Stimulated activated naive CD8-positive, alpha-beta T cell treated with anti-CD3 and anti-CD28 coated beads, Interleukin-15, amount 100 ng/mL, for 72 hours (primary cell): ENCODE measurements around the gene PLA2G12B.
"Not testable (repeated sequence)": the region's sequence is repeated elsewhere in the genome, so short reads cannot be mapped to it uniquely, and the experiment has no call there.

Source experiments
- ATAC-seq: fragments of 150-1000 bp; cut with Tn5 transposase; 2 replicates; pipeline ENCODE4 v1.10.0; 2021; ENCODE audit warnings: mild to moderate bottlenecking, moderate library complexity
- DNase-seq, 2 donors: peaks; one replicate each; pipeline ENCODE4 v3.0.0; 2021 to 2022
- H3K27ac Mint-ChIP-seq, 2 donors: one replicate each; pipeline ENCODE4 v1.8.0; 2022; ENCODE audit warnings: mild to moderate bottlenecking in 2 of 2, mixed read lengths in 2 of 2, moderate library complexity in 2 of 2
- H3K27me3 Mint-ChIP-seq: one replicate; pipeline ENCODE4 v1.8.0; 2022; ENCODE audit warnings: mixed read lengths
- H3K4me1 Mint-ChIP-seq: one replicate; pipeline ENCODE4 v1.8.0; 2022; ENCODE audit warnings: mild to moderate bottlenecking, mixed read lengths
- H3K4me3 Mint-ChIP-seq, 2 donors: one replicate each; pipeline ENCODE4 v1.8.0; 2022; ENCODE audit warnings: mild to moderate bottlenecking in 2 of 2, mixed read lengths in 2 of 2, moderate library complexity in 1 of 2
- H3K9me3 Mint-ChIP-seq, 2 donors: one replicate each; pipeline ENCODE4 v1.8.0; 2022; ENCODE audit warnings: mixed read lengths in 2 of 2

PLA2G12B gene

GRCh38 chr10:72917803-72918332, 36.7 kb downstream of the PLA2G12B start:
- not testable (repeated sequence) for DNase-seq, H3K4me3 Mint-ChIP-seq, H3K4me1 Mint-ChIP-seq, ATAC-seq, H3K27ac Mint-ChIP-seq
- Mint-ChIP-seq H3K9me3 (peaks cover 14 to 31% of the 10 kb centered on the region in 2 donors), H3K27me3 (peaks cover 32% of the 10 kb centered on the region)

GRCh38 chr10:72917201-72917600, 37.4 kb downstream of the PLA2G12B start:
- not testable (repeated sequence) for H3K4me3 Mint-ChIP-seq
- peaks cover 10 to 26% of the 10 kb centered on the region in 2 donors for H3K9me3 Mint-ChIP-seq

GRCh38 chr10:72913287-72913686, 41.3 kb downstream of the PLA2G12B start:
- H3K27me3 Mint-ChIP-seq: peaks cover 7% of the 10 kb centered on the region
- H3K27ac Mint-ChIP-seq: no peak overlapping the region
- no peaks in the 10 kb centered on the region for H3K4me1 Mint-ChIP-seq
- ATAC-seq: no peak
- no peak for DNase-seq
- H3K9me3 Mint-ChIP-seq: no peaks in the 10 kb centered on the region
- H3K4me3 Mint-ChIP-seq: no peak overlapping the region

More at GRCh38 chr10:72917201-72917600, 37.4 kb downstream of the PLA2G12B start:
- not testable (repeated sequence) for H3K27ac Mint-ChIP-seq, H3K4me1 Mint-ChIP-seq, DNase-seq, ATAC-seq
- H3K27me3 Mint-ChIP-seq: peaks cover 27% of the 10 kb centered on the region

- no peak for ATAC-seq
- H3K9me3 Mint-ChIP-seq: no peaks in the 10 kb centered on the region
- H3K27me3 Mint-ChIP-seq: peaks cover 7% of the 10 kb centered on the region
- DNase-seq: no peak
- no peak overlapping the region for H3K27ac Mint-ChIP-seq
- H3K4me3 Mint-ChIP-seq: no peak overlapping the region
- H3K4me1 Mint-ChIP-seq: no peaks in the 10 kb centered on the region
Observed at GRCh38 chr10:72912736-72913135, 41.9 kb downstream of the PLA2G12B start.

- Mint-ChIP-seq H3K4me3 (no peak overlapping the region), H3K27me3 (peaks cover 7% of the 10 kb centered on the region), H3K27ac (peak overlapping the region in 1 of 2 donors; percentile 68), H3K4me1 (no peaks in the 10 kb centered on the region), H3K9me3 (no peaks in the 10 kb centered on the region)
- ATAC-seq (no peak), DNase-seq (no peak)
Observed at GRCh38 chr10:72911758-72912157, 42.8 kb downstream of the PLA2G12B start.

- DNase-seq (no peak), ATAC-seq (no peak)
- Mint-ChIP-seq H3K27me3 (peaks cover 7% of the 10 kb centered on the region), H3K4me3 (no peak overlapping the region), H3K27ac (no peak overlapping the region), H3K4me1 (no peaks in the 10 kb centered on the region), H3K9me3 (no peaks in the 10 kb centered on the region)
Observed at GRCh38 chr10:72910705-72911104, 43.9 kb downstream of the PLA2G12B start.

- Mint-ChIP-seq H3K27ac (peak overlapping the region in 1 of 2 donors; percentile 89), H3K4me3 (no peak overlapping the region), H3K9me3 (no peaks in the 10 kb centered on the region), H3K4me1 (peaks cover 5% of the 10 kb centered on the region), H3K27me3 (peaks cover under 1% of the 10 kb centered on the region)
- DNase-seq (no peak), ATAC-seq (no peak)
Observed at GRCh38 chr10:72906446-72906845, 48.2 kb downstream of the PLA2G12B start.

- H3K27me3 Mint-ChIP-seq: no peaks in the 10 kb centered on the region
- ATAC-seq: no peak
- no peak overlapping the region for H3K27ac Mint-ChIP-seq
- DNase-seq: no peak
- no peak overlapping the region for H3K4me3 Mint-ChIP-seq
- peaks cover 5% of the 10 kb centered on the region for H3K4me1 Mint-ChIP-seq
- H3K9me3 Mint-ChIP-seq: no peaks in the 10 kb centered on the region
Observed at GRCh38 chr10:72904806-72905205, 49.8 kb downstream of the PLA2G12B start.

GRCh38 chr10:72903941-72904446, 50.6 kb downstream of the PLA2G12B start:
- H3K4me3 Mint-ChIP-seq, H3K9me3 Mint-ChIP-seq, H3K4me1 Mint-ChIP-seq, DNase-seq, H3K27me3 Mint-ChIP-seq, ATAC-seq, H3K27ac Mint-ChIP-seq: not testable (repeated sequence)

- no peak overlapping the region for H3K4me3 Mint-ChIP-seq
- no peak for DNase-seq
- H3K4me1 Mint-ChIP-seq: peaks cover 1% of the 10 kb centered on the region
- H3K27me3 Mint-ChIP-seq: peaks cover 11% of the 10 kb centered on the region
- no peak for ATAC-seq
- no peak overlapping the region for H3K27ac Mint-ChIP-seq
- no peaks in the 10 kb centered on the region for H3K9me3 Mint-ChIP-seq
Observed at GRCh38 chr10:72899545-72899944, 55.1 kb downstream of the PLA2G12B start.

GRCh38 chr10:72898616-72899015, 56.0 kb downstream of the PLA2G12B start:
- DNase-seq (no peak), ATAC-seq (no peak)
- Mint-ChIP-seq H3K27me3 (peaks cover 16% of the 10 kb centered on the region), H3K4me1 (no peaks in the 10 kb centered on the region), H3K27ac (no peak overlapping the region), H3K9me3 (no peaks in the 10 kb centered on the region), H3K4me3 (no peak overlapping the region)

- DNase-seq (no peak), ATAC-seq (no peak)
Observed at GRCh38 chr10:72895236-72895850, 59.3 kb downstream of the PLA2G12B start.

GRCh38 chr10:72893136-72893798, 61.3 kb downstream of the PLA2G12B start, which contains the start of gene OIT3:
TSS of gene OIT3 (plus strand) at chr10:72893739. CDS start at chr10:72893799, 60 bp downstream.
- no peaks in the 10 kb centered on the region for H3K9me3 Mint-ChIP-seq
- ATAC-seq (no peak), DNase-seq (no peak)
- no peak within 1 kb of the TSS for H3K4me3 Mint-ChIP-seq
- no peak within 1 kb of the TSS for H3K27ac Mint-ChIP-seq
- H3K27me3 Mint-ChIP-seq: peaks cover 16% of the 10 kb centered on the region
- H3K4me1 Mint-ChIP-seq: no peaks in the 10 kb centered on the region

More at GRCh38 chr10:72895236-72895850, 59.3 kb downstream of the PLA2G12B start:
- H3K27ac Mint-ChIP-seq: no peak overlapping the region
- H3K9me3 Mint-ChIP-seq: no peaks in the 10 kb centered on the region
- no peaks in the 10 kb centered on the region for H3K4me1 Mint-ChIP-seq
- H3K4me3 Mint-ChIP-seq: no peak overlapping the region
- H3K27me3 Mint-ChIP-seq: peaks cover 16% of the 10 kb centered on the region

- H3K9me3 Mint-ChIP-seq: no peaks in the 10 kb centered on the region
- no peak overlapping the region for H3K27ac Mint-ChIP-seq
- H3K4me1 Mint-ChIP-seq: peaks cover 16% of the 10 kb centered on the region
- H3K27me3 Mint-ChIP-seq: peaks cover 8% of the 10 kb centered on the region
- H3K4me3 Mint-ChIP-seq: no peak overlapping the region
- no peak for ATAC-seq
- no peak for DNase-seq
Observed at GRCh38 chr10:72890086-72890485, 64.5 kb downstream of the PLA2G12B start.

- no peak overlapping the region for H3K27ac Mint-ChIP-seq
- peaks cover 16% of the 10 kb centered on the region for H3K4me1 Mint-ChIP-seq
Observed at GRCh38 chr10:72889391-72889831, 65.2 kb downstream of the PLA2G12B start.

GRCh38 chr10:72888151-72888638, 66.4 kb downstream of the PLA2G12B start:
- no peak overlapping the region for H3K4me3 Mint-ChIP-seq
- ATAC-seq: no peak

More at GRCh38 chr10:72889391-72889831, 65.2 kb downstream of the PLA2G12B start:
- no peak for ATAC-seq
- H3K4me3 Mint-ChIP-seq: no peak overlapping the region
- peaks cover 4% of the 10 kb centered on the region for H3K27me3 Mint-ChIP-seq
- DNase-seq: no peak
- H3K9me3 Mint-ChIP-seq: no peaks in the 10 kb centered on the region

More at GRCh38 chr10:72888151-72888638, 66.4 kb downstream of the PLA2G12B start:
- no peak for DNase-seq
- Mint-ChIP-seq H3K9me3 (no peaks in the 10 kb centered on the region), H3K27me3 (no peaks in the 10 kb centered on the region), H3K4me1 (peaks cover 16% of the 10 kb centered on the region), H3K27ac (peak overlapping the region in 1 of 2 donors; percentile 4)
